Measurements from ENCODE around the gene RPS6KL1. TPM values are rescaled to one million over a fixed set of nuclear protein-coding genes. Genes with fewer than 3 reads are reported as not detected.

The RPS6KL1 gene
- polyA plus RNA-seq, 3 donors from 2014 or later = 0.34 to 1.3 TPM; not detected in 1

- DNase-seq = no peak
- H3K9me3 Mint-ChIP-seq = no peaks in the 10 kb centered on the region
Observed at GRCh38 chr14:74948228-74949175, 25.4 kb upstream of the RPS6KL1 start.

GRCh38 chr14:74947353-74948227 lies 24.5 kb upstream of the RPS6KL1 start:
- H3K9me3 Mint-ChIP-seq = no peaks in the 10 kb centered on the region
- DNase-seq = no peak
- no peak overlapping the region for H3K27ac Mint-ChIP-seq
- peaks cover 14 to 21% of the 10 kb centered on the region in 2 donors for H3K4me1 Mint-ChIP-seq
- H3K4me3 Mint-ChIP-seq = no peak overlapping the region
- H3K36me3 Mint-ChIP-seq = no peaks in the 10 kb centered on the region
- H3K27me3 Mint-ChIP-seq (ENCODE audit: low read depth in 3 of 3) = peaks cover 0 to 5% (median 3%) of the 10 kb centered on the region in 3 donors

More at GRCh38 chr14:74948228-74949175, 25.4 kb upstream of the RPS6KL1 start:
- Mint-ChIP-seq H3K36me3 (no peaks in the 10 kb centered on the region), H3K4me1 (peaks cover 6 to 12% of the 10 kb centered on the region in 2 donors), H3K4me3 (no peak overlapping the region), H3K27ac (peak overlapping the region in 1 of 6 donors; percentile 7), H3K27me3 (ENCODE audit: low read depth in 3 of 3) (peaks cover 0 to 7% (median 5%) of the 10 kb centered on the region in 3 donors)

- Mint-ChIP-seq H3K36me3 (no peaks in the 10 kb centered on the region), H3K4me1 (peaks cover 23 to 29% of the 10 kb centered on the region in 2 donors), H3K27ac (peak overlapping the region in 3 of 6 donors; percentile 30 to 92 (median 37)), H3K9me3 (no peaks in the 10 kb centered on the region), H3K27me3 (ENCODE audit: low read depth in 3 of 3) (peaks cover 0 to 5% (median 3%) of the 10 kb centered on the region in 3 donors), H3K4me3 (no peak overlapping the region)
- no peak for DNase-seq
Observed at GRCh38 chr14:74946659-74947281, 23.7 kb upstream of the RPS6KL1 start.

GRCh38 chr14:74945852-74946658 lies 23.0 kb upstream of the RPS6KL1 start:
- Mint-ChIP-seq H3K4me1 (peaks cover 30 to 36% of the 10 kb centered on the region in 2 donors), H3K27ac (peak overlapping the region in 3 of 6 donors; percentile 30 to 92 (median 47)), H3K27me3 (ENCODE audit: low read depth in 3 of 3) (peaks cover 0 to 5% (median 3%) of the 10 kb centered on the region in 3 donors), H3K36me3 (no peaks in the 10 kb centered on the region), H3K9me3 (no peaks in the 10 kb centered on the region), H3K4me3 (peak overlapping the region in 4 of 5 donors; percentile 22 to 60 (median 48))
- peak; percentile 70 to 74 (median 71) for DNase-seq

GRCh38 chr14:74945261-74945851 lies 22.3 kb upstream of the RPS6KL1 start:
- Mint-ChIP-seq H3K9me3 (no peaks in the 10 kb centered on the region), H3K36me3 (no peaks in the 10 kb centered on the region), H3K4me1 (peaks cover 35 to 43% of the 10 kb centered on the region in 2 donors), H3K27ac (no peak overlapping the region), H3K4me3 (no peak overlapping the region), H3K27me3 (ENCODE audit: low read depth in 3 of 3) (peaks cover 2 to 5% (median 3%) of the 10 kb centered on the region in 3 donors)
- DNase-seq = peak in 2 of 3 donors; percentile 15 to 19

- H3K4me3 Mint-ChIP-seq = peak overlapping the region; percentile 27 to 84 (median 57)
- H3K4me1 Mint-ChIP-seq = peaks cover 41 to 58% of the 10 kb centered on the region in 2 donors
Observed at GRCh38 chr14:74942608-74943007, 19.5 kb upstream of the RPS6KL1 start.

GRCh38 chr14:74942181-74942580 lies 19.1 kb upstream of the RPS6KL1 start:
- H3K27ac Mint-ChIP-seq = peak overlapping the region; percentile 91 to 95 (median 94)
- H3K27me3 Mint-ChIP-seq (ENCODE audit: low read depth in 3 of 3) = peaks cover 0 to 6% (median 3%) of the 10 kb centered on the region in 3 donors
- peaks cover 41 to 58% of the 10 kb centered on the region in 2 donors for H3K4me1 Mint-ChIP-seq
- DNase-seq = no peak
- H3K9me3 Mint-ChIP-seq = no peaks in the 10 kb centered on the region
- H3K4me3 Mint-ChIP-seq = peak overlapping the region; percentile 73 to 87 (median 84)
- H3K36me3 Mint-ChIP-seq = no peaks in the 10 kb centered on the region

More at GRCh38 chr14:74942608-74943007, 19.5 kb upstream of the RPS6KL1 start:
- H3K27ac Mint-ChIP-seq = peak overlapping the region; percentile 60 to 95 (median 92)
- H3K36me3 Mint-ChIP-seq = no peaks in the 10 kb centered on the region
- no peaks in the 10 kb centered on the region for H3K9me3 Mint-ChIP-seq
- no peak for DNase-seq
- H3K27me3 Mint-ChIP-seq (ENCODE audit: low read depth in 3 of 3) = peaks cover 0 to 6% (median 3%) of the 10 kb centered on the region in 3 donors

GRCh38 chr14:74941676-74942097 lies 18.6 kb upstream of the RPS6KL1 start:
- Mint-ChIP-seq H3K27me3 (ENCODE audit: low read depth in 3 of 3) (peaks cover 0 to 6% (median 2%) of the 10 kb centered on the region in 3 donors), H3K9me3 (no peaks in the 10 kb centered on the region), H3K27ac (peak overlapping the region; percentile 91 to 95 (median 94)), H3K4me3 (peak overlapping the region; percentile 73 to 87 (median 84)), H3K4me1 (peaks cover 41 to 57% of the 10 kb centered on the region in 2 donors), H3K36me3 (no peaks in the 10 kb centered on the region)
- DNase-seq = peak; percentile 42 to 55 (median 47)

GRCh38 chr14:74940956-74941565 lies 18.0 kb upstream of the RPS6KL1 start:
- Mint-ChIP-seq H3K27me3 (ENCODE audit: low read depth in 3 of 3) (peaks cover 0 to 7% (median 0%) of the 10 kb centered on the region in 3 donors), H3K9me3 (no peaks in the 10 kb centered on the region), H3K36me3 (no peaks in the 10 kb centered on the region), H3K27ac (peak overlapping the region; percentile 91 to 95 (median 94)), H3K4me3 (peak overlapping the region; percentile 73 to 87 (median 84)), H3K4me1 (peaks cover 35 to 51% of the 10 kb centered on the region in 2 donors)
- DNase-seq = no peak

- peak overlapping the region in 3 of 6 donors; percentile 30 to 76 (median 65) for H3K27ac Mint-ChIP-seq
- peaks cover 0 to 7% (median 2%) of the 10 kb centered on the region in 3 donors for H3K27me3 Mint-ChIP-seq (ENCODE audit: low read depth in 3 of 3)
- peaks cover 35 to 50% of the 10 kb centered on the region in 2 donors for H3K4me1 Mint-ChIP-seq
- no peak overlapping the region for H3K4me3 Mint-ChIP-seq
- no peaks in the 10 kb centered on the region for H3K9me3 Mint-ChIP-seq
- no peak for DNase-seq
- H3K36me3 Mint-ChIP-seq = no peaks in the 10 kb centered on the region
Observed at GRCh38 chr14:74938531-74939495, 15.8 kb upstream of the RPS6KL1 start.

GRCh38 chr14:74937171-74937570 lies 14.1 kb upstream of the RPS6KL1 start:
- Mint-ChIP-seq H3K4me3 (no peak overlapping the region), H3K27ac (peak overlapping the region in 1 of 6 donors; percentile 1), H3K27me3 (ENCODE audit: low read depth in 3 of 3) (peaks cover 0 to 13% (median 2%) of the 10 kb centered on the region in 3 donors), H3K9me3 (no peaks in the 10 kb centered on the region), H3K4me1 (peaks cover 25 to 33% of the 10 kb centered on the region in 2 donors), H3K36me3 (peaks cover 0 to 2% (median 0%) of the 10 kb centered on the region in 3 donors)
- no peak for DNase-seq
